NCI-H526 (cell line): ENCODE results near the gene TKTL2.
A peak's percentile ranks its signal among the peaks of the same experiment; 100 is the strongest.

Experiments
- DNase-seq, 2 experiments: peaks; one replicate each; lab custom pipeline; 2025; lab: John Stamatoyannopoulos, UW

TKTL2 gene, protein sequence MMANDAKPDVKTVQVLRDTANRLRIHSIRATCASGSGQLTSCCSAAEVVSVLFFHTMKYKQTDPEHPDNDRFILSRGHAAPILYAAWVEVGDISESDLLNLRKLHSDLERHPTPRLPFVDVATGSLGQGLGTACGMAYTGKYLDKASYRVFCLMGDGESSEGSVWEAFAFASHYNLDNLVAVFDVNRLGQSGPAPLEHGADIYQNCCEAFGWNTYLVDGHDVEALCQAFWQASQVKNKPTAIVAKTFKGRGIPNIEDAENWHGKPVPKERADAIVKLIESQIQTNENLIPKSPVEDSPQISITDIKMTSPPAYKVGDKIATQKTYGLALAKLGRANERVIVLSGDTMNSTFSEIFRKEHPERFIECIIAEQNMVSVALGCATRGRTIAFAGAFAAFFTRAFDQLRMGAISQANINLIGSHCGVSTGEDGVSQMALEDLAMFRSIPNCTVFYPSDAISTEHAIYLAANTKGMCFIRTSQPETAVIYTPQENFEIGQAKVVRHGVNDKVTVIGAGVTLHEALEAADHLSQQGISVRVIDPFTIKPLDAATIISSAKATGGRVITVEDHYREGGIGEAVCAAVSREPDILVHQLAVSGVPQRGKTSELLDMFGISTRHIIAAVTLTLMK

GRCh38 chr4:163473576-163473975 is at the start of gene TKTL2:
TSS of gene TKTL2 (minus strand) at chr4:163473754. CDS start at chr4:163473734, 20 bp downstream.
- no peak for DNase-seq

DNA sequence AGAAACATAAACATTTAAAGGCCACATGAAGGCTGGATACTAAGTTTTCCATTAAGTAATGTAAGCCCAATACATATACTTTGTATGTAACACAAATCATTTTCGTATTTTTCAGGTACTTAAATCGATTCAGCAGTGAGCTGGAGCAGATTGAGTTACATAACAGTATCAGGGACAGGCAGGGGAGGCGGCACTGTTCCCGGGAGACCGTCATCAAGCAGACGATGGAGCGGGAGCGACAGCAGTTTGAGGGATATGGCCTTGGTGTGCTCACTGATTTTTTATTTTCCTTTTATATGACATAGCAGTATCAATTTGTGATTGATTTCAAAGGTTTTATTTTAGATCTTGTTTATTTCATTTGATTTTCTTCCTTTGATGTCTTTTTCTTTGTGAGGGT is 41.6 kb upstream of the TKTL2 start:
- no peak for DNase-seq

GRCh38 chr4:163505374-163505773 is 31.8 kb upstream of the TKTL2 start:
- no peak for DNase-seq

DNA sequence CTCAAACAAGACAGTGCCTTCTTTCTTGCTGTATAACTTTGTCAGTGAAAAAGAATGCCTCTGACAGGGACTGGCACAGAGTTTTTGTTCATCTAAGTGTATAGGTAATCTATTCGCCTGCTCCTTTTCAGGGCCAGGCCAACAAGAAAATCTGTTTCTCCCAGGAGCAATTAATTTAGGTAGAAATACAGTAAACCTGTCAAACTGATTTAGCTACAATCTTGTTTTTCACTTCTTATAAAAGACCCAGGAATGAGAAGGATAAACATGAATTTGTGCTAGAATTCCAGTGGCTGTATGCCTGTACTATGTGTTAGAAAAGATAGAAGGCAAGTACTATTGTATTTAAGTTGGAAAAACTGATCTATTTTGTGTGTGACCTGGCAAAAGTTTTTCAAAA is 27.0 kb upstream of the TKTL2 start:
- DNase-seq, result no peak

GRCh38 chr4:163495900-163496299 is 22.3 kb upstream of the TKTL2 start:
- DNase-seq, result no peak

GRCh38 chr4:163494360-163495241 is 21.0 kb upstream of the TKTL2 start, which contains the start of gene TMA16:
TSS of gene TMA16 (plus strand) at chr4:163494690. CDS start at chr4:163494802, 112 bp downstream.
- peak; percentile 92 to 96 for DNase-seq

DNA sequence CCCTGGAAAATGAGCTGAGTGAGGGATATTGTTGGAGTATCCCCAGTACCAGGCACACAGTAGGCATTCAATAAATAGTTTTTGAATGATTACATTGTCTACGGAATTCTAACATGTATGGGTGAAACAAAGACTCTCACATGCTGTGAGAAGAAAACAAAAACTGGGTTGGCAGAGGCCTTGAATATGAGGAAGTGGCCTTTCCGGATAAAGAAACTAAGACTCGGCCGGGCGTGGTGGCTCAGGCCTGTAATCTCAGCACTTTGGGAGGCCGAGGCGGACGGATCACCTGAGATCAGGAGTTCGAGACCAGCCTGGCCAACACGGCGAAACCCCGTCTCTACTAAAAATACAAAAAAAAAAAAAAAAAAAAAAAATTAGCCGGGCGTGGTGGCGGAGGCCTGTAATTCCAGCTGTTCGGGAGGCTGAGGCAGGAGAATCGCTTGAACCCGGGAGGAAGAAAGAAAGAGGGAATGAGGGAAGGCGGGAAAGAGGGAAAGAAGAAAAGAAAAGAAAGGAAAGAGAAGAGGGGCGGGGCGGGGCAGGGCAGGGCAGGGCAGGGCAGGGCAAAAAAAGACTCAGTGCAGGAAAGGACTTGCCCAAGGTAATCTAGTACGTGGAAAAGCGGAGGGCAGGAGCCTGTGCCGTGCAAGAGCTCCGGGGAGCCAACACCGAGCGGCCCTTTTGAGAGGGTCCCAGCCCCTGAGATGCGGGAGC is 20.2 kb upstream of the TKTL2 start:
- no peak for DNase-seq

- DNase-seq, result no peak
Observed at GRCh38 chr4:163492951-163493504, 19.5 kb upstream of the TKTL2 start.

DNA sequence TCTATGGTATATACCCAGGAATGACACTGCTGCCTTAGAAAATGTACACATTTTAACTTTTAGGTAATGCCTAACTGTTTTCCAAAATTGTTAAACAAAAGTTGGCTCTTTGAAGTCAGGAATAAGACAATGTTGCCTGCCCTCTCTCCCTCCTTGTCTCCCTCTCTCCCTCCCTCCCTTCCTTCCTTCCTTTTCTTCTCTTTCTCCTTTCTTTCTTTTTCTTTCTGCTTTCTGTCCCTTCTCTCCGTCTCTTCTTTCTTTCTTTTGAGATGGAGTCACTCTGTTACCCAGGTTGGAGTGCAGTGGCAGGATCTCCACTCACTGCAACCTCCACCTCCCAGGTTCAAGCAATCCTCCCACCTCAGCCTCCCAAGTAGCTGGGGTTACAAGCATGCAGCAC is 16.4 kb upstream of the TKTL2 start:
- DNase-seq, result no peak

- no peak for DNase-seq
Observed at GRCh38 chr4:163486321-163486720, 12.8 kb upstream of the TKTL2 start.

DNA sequence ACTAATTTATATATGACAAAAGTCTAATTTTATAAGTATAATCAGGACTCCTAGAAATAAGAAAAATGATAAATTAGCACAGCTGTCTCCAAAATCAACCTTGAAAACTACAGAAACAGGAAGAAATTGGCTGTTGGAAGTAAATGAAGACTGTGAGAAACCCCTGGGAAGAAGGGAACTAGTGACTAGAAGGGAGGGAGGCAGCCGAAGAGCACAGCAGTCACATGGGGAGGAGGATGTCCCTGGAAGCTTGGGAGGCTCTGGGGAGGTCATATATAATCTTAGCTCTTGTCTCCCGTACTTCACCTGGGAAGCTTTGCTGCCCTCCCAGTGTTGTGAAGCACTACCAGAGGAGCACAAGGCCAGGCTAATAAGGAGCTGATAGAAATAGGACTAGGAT is 12.0 kb upstream of the TKTL2 start:
- DNase-seq, result no peak

DNA sequence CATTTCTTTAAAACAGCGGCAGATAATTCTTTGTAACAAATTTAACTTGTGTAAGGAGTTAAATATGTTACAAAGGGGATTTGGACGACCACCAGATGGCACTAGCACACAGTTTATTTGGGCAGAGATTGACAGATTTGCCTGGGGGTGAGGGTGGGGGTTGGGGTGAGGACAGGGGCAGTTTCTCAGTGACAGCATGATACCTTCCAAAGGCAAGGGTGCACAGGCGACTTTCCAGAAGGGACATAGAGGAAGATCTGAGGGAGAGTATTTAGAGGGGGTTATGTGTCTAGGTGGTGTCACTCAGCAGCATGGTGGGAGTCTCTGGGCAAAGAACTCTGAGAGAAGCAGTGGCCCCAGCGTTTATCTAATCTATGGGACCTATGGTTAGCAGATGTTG is 11.4 kb upstream of the TKTL2 start:
- DNase-seq, result peak in 1 of 2 experiments; percentile 43

DNA sequence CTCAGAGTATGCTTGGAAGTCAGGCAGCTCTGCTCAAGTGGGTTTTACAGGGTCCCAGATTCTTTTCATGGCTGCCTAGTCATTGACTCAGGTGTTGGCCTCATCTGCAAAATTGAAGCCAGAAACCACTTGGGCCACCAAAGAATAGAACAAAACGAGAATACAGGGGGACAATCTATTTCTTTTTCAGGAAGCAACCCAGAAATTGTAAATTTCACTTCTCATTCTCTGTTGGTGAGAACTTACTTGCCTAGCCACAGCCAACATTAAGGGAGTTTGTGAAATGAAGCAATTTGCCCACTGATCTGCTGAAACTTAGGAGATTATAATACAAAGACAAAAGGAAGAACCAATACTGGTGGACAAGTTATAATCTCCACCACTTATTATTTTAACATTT is 8.6 kb upstream of the TKTL2 start:
- no peak for DNase-seq

- DNase-seq, result no peak
Observed at GRCh38 chr4:163476761-163477438, 3.3 kb upstream of the TKTL2 start.

- no peak for DNase-seq
Observed at GRCh38 chr4:163474027-163474426, 473 bp upstream of the TKTL2 start.

- no peak for DNase-seq
Observed at GRCh38 chr4:163473130-163473529, 424 bp downstream of the TKTL2 start.

- DNase-seq, result no peak
Observed at GRCh38 chr4:163470391-163470790, 3.2 kb downstream of the TKTL2 start.

- DNase-seq, result peak in 1 of 2 experiments; percentile 12
Observed at GRCh38 chr4:163467082-163467770, 6.3 kb downstream of the TKTL2 start.

DNA sequence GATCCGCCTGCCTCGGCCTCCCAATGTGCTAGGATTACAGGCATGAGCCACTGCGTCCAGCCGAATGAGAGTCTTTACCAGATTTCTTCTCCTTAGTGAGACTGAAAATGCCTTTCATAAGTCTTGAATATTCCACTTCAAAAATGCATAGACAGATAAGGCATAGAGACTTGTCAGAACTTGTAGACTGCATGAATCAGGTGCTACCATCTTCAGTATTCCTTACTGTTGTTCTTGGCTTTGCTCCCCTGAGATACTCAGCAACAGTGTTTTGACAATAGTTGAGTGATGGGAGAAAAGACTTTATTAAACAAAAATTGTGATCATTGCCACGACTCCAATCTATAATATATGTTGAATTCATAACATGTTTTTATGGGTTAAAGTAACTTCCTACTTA is 11.0 kb downstream of the TKTL2 start:
- no peak for DNase-seq

DNA sequence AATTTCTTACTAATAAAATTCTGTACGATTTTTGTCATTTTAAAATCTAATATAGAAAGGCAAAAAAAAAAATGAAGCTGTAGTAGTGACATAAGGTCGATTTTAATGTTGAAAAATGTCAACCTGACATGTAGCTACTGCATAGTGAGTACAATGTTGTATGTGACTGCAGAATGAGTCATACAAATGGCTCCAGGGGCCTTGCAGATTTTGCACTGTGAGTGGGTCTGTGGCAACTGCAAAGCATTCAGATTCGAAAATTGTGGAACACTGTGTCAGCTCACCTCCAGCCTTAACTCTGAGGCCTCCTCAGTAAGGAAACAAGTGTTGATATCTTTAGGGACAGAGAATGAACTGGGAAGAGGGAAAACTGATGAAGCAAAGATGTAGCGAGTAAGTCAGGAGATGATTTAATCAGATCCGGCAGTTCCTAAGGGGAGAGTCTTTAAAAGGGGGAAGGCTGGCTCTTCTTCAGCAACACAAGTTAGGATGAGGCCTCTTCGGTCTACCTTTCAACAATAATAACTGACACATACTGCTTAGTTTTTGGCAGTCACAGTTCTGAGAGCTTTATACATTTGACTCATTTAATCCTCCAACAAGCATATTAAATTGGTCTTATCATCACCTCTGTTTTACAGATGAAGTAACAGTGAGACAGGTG is 24.9 kb downstream of the TKTL2 start:
- DNase-seq, result no peak
